GM19463 (cell line): ENCODE results near the gene HOXB6.

ENCODE experiments used
- ATAC-seq: cut with Tn5 transposase; IDR thresholded peaks from one replicate; pipeline ENCODE4 v1.9.1; 2021; ENCODE audit warnings: mild to moderate bottlenecking, moderate library complexity; ENCODE audit not compliant: unreplicated experiment

The HOXB6 gene

GRCh38 chr17:48611213-48611612 lies 6.4 kb upstream of the HOXB6 start:
- ATAC-seq = no peak

- ATAC-seq = no peak
These were observed 5.8 kb upstream of the HOXB6 start, which contains the start of gene HOXB7 for GRCh38 chr17:48610282-48611211. Gene HOXB7 (minus strand): TSS chr17:48611017. CDS start chr17:48610918, 99 bp downstream.

- ATAC-seq = no peak
These were observed 5.0 kb upstream of the HOXB6 start for GRCh38 chr17:48609759-48610281.

- no peak for ATAC-seq
These were observed 4.2 kb upstream of the HOXB6 start for GRCh38 chr17:48609033-48609432.

GRCh38 chr17:48608494-48608834 lies 3.7 kb upstream of the HOXB6 start:
- ATAC-seq = no peak

- ATAC-seq = no peak
These were observed 2.3 kb upstream of the HOXB6 start for GRCh38 chr17:48606892-48607614.

- ATAC-seq = no peak
These were observed 1.5 kb upstream of the HOXB6 start for GRCh38 chr17:48605991-48606891.

GRCh38 chr17:48605409-48605919 lies 678 bp upstream of the HOXB6 start:
- no peak for ATAC-seq

GRCh38 chr17:48603959-48604769 lies 622 bp downstream of the HOXB6 start:
- ATAC-seq = no peak

- ATAC-seq = no peak
These were observed 3.0 kb downstream of the HOXB6 start for GRCh38 chr17:48601539-48602425.

GRCh38 chr17:48601207-48601538 lies 3.6 kb downstream of the HOXB6 start:
- ATAC-seq = no peak

GRCh38 chr17:48600244-48601098 lies 4.3 kb downstream of the HOXB6 start:
- no peak for ATAC-seq

GRCh38 chr17:48599354-48599753 lies 5.4 kb downstream of the HOXB6 start:
- no peak for ATAC-seq

GRCh38 chr17:48598736-48599135 lies 6.0 kb downstream of the HOXB6 start:
- no peak for ATAC-seq

- ATAC-seq = no peak
These were observed 6.8 kb downstream of the HOXB6 start for GRCh38 chr17:48597778-48598631.

- no peak for ATAC-seq
These were observed 7.3 kb downstream of the HOXB6 start for GRCh38 chr17:48597528-48597777.
